ENCODE measurements around the gene IFIT5.

DNA sequence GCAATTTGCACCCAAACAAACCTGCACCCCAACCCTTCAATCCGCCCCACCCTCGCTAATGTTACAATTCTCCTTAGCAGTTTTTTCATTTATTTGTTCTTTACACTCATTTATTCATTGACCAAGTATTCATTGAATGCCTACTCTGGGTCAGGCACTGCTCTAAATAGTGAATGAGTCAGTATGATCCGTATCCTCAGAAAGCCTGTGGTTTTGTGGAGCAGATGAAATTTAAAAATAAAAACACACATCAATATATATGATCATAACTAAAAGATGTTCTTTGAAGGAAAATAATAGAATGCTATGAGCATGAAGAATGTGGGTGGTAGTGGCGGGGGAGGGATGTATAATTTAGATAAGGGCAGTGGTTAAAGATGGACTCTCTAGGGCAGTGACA is 13.3 kb downstream of the IFIT5 start:
- TF ChIP-seq, protein P1, sequence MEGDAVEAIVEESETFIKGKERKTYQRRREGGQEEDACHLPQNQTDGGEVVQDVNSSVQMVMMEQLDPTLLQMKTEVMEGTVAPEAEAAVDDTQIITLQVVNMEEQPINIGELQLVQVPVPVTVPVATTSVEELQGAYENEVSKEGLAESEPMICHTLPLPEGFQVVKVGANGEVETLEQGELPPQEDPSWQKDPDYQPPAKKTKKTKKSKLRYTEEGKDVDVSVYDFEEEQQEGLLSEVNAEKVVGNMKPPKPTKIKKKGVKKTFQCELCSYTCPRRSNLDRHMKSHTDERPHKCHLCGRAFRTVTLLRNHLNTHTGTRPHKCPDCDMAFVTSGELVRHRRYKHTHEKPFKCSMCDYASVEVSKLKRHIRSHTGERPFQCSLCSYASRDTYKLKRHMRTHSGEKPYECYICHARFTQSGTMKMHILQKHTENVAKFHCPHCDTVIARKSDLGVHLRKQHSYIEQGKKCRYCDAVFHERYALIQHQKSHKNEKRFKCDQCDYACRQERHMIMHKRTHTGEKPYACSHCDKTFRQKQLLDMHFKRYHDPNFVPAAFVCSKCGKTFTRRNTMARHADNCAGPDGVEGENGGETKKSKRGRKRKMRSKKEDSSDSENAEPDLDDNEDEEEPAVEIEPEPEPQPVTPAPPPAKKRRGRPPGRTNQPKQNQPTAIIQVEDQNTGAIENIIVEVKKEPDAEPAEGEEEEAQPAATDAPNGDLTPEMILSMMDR (conservative IDR thresholded peaks at IDR 0.05; ENCODE audit: low read length): no peak
- no peak for TF ChIP-seq EZH2phosphoT487 (IDR thresholded peaks at IDR 0.05; ENCODE audit: borderline replicate concordance, low read depth, low read length)
